Hepatocyte (in vitro differentiated cells): ENCODE data around the gene MANF. TPM values are rescaled to one million over a fixed set of nuclear protein-coding genes. Genes with fewer than 3 reads are reported as not detected.

Experiments
- DNase-seq: peaks from one replicate; pipeline ENCODE4 v3.0.0-alpha.2; 2016; ENCODE audit warnings: low spot score
- H2AFZ ChIP-seq: fragments of 200-600 bp; sonication (generic); 2 replicates; pipeline ENCODE4 v1.6.0; 2016; ENCODE audit warnings: antibody characterized with exemption, mild to moderate bottlenecking
- H3K27ac ChIP-seq: fragments of 200-600 bp; sonication (generic); 2 replicates; pipeline ENCODE4 v1.5.1; 2016; ENCODE audit warnings: mild to moderate bottlenecking
- H3K27me3 ChIP-seq: fragments of 200-600 bp; sonication (generic); 2 replicates; pipeline ENCODE4 v1.6.1; 2016
- H3K36me3 ChIP-seq: fragments of 200-600 bp; sonication (generic); replicated peaks from 2 replicates; pipeline ENCODE4 v1.5.1; 2016; ENCODE audit warnings: low read depth; ENCODE audit not compliant: insufficient read depth
- H3K4me1 ChIP-seq: fragments of 200-600 bp; sonication (generic); 2 replicates; pipeline ENCODE4 v1.5.1; 2016; ENCODE audit warnings: mild to moderate bottlenecking, moderate library complexity; ENCODE audit not compliant: insufficient read depth
- H3K4me2 ChIP-seq: fragments of 200-600 bp; sonication (generic); 2 replicates; pipeline ENCODE4 v1.6.0; 2016
- H3K4me3 ChIP-seq: fragments of 200-600 bp; sonication (generic); 2 replicates; pipeline ENCODE4 v1.5.1; 2016; ENCODE audit warnings: mild to moderate bottlenecking
- H3K79me2 ChIP-seq: fragments of 200-600 bp; sonication (generic); 2 replicates; pipeline ENCODE4 v1.6.0; 2017; ENCODE audit warnings: mild to moderate bottlenecking
- H3K9me2 ChIP-seq: fragments of 200-600 bp; sonication (generic); replicated peaks from 2 replicates; pipeline ENCODE4 v1.6.0; 2017; ENCODE audit warnings: mild to moderate bottlenecking; ENCODE audit not compliant: insufficient read depth
- H3K9me3 ChIP-seq: fragments of 200-600 bp; sonication (generic); 2 replicates; pipeline ENCODE4 v1.5.1; 2016; ENCODE audit warnings: low read depth, mild to moderate bottlenecking
- H4K20me1 ChIP-seq: fragments of 200-600 bp; sonication (generic); 2 replicates; pipeline ENCODE4 v1.6.0; 2016; ENCODE audit warnings: mild to moderate bottlenecking; ENCODE audit not compliant: insufficient read depth, poor library complexity, severe bottlenecking
- CTCF ChIP-seq: fragments of 200-600 bp; sonication (generic); IDR thresholded peaks from 2 replicates; pipeline ENCODE4 v1.5.1; 2016; ENCODE audit warnings: antibody characterized with exemption, mild to moderate bottlenecking; ENCODE audit not compliant: poor library complexity
- EZH2 ChIP-seq: fragments of 200-600 bp; sonication (generic); IDR thresholded peaks from 2 replicates; pipeline ENCODE4 v1.6.1; 2016; ENCODE audit warnings: antibody characterized with exemption, mild to moderate bottlenecking, borderline replicate concordance
- EZH2phosphoT487 ChIP-seq: fragments of 200-600 bp; sonication (generic); IDR thresholded peaks from one replicate; pipeline ENCODE4 v1.6.1; 2018; ENCODE audit warnings: antibody characterized with exemption, mild to moderate bottlenecking, low read depth, moderate library complexity; ENCODE audit not compliant: unreplicated experiment, severe bottlenecking
- WGBS: methylation state at CpG from one replicate; pipeline ENCODE4 v1.1.6; 2016; ENCODE audit warnings: low lambda C conversion rate; ENCODE audit errors: missing lambda C conversion rate; 5-methylcytosine and 5-hydroxymethylcytosine counted together
- polyA plus RNA-seq: library from polyadenylated mRNA; unstranded; fragments of >200 nt; fragmentation: Nextera tagmentation; extraction: Ambion mirVana; gene quantifications from 2 replicates; pipeline ENCODE4 v1.2.1, GENCODE V29; 2016
- total RNA-seq: library from RNA; depleted of rRNA; stranded (reverse); fragments of >200 nt; gene quantifications from 2 replicates; pipeline ENCODE4 v1.2.3, GENCODE V29; 2014

Gene MANF
- total and polyA plus RNA-seq, 2 experiments from 2014 or later, result 178 to 225 TPM

GRCh38 chr3:51426921-51427320 lies 41.8 kb downstream of the MANF start:
- no peaks in the 10 kb centered on the region for H3K36me3 ChIP-seq
- no peak overlapping the region for H3K4me3 ChIP-seq
- H2AFZ ChIP-seq, result no peak overlapping the region
- no peaks in the 10 kb centered on the region for H4K20me1 ChIP-seq
- no peaks in the 10 kb centered on the region for H3K27me3 ChIP-seq
- 70% methylated on average over 4 of the region's 4 CpGs for WGBS
- no peaks in the 10 kb centered on the region for H3K9me3 ChIP-seq
- H3K9me2 ChIP-seq, result no peaks in the 10 kb centered on the region
- H3K79me2 ChIP-seq, result no peaks in the 10 kb centered on the region
- no peak overlapping the region for H3K4me2 ChIP-seq
- H3K27ac ChIP-seq, result no peak overlapping the region
- no peak for DNase-seq
- TF ChIP-seq CTCF (no peak), EZH2 (no peak), EZH2phosphoT487 (no peak)
- H3K4me1 ChIP-seq, result no peaks in the 10 kb centered on the region

- no peaks in the 10 kb centered on the region for H3K27me3 ChIP-seq
- no peaks in the 10 kb centered on the region for H3K4me1 ChIP-seq
- H3K9me2 ChIP-seq, result no peaks in the 10 kb centered on the region
- H3K27ac ChIP-seq, result no peak overlapping the region
- no peak overlapping the region for H3K4me2 ChIP-seq
- WGBS, result 87% methylated on average over 3 of the region's 3 CpGs
- TF ChIP-seq CTCF (no peak), EZH2 (no peak), EZH2phosphoT487 (no peak)
- no peak overlapping the region for H2AFZ ChIP-seq
- no peaks in the 10 kb centered on the region for H3K79me2 ChIP-seq
- no peaks in the 10 kb centered on the region for H3K36me3 ChIP-seq
- H4K20me1 ChIP-seq, result no peaks in the 10 kb centered on the region
- H3K4me3 ChIP-seq, result no peak overlapping the region
- H3K9me3 ChIP-seq, result no peaks in the 10 kb centered on the region
- no peak for DNase-seq
Measured at GRCh38 chr3:51429138-51429537, 44.0 kb downstream of the MANF start.

GRCh38 chr3:51434110-51434509 lies 49.0 kb downstream of the MANF start:
- no peaks in the 10 kb centered on the region for H3K79me2 ChIP-seq
- H3K9me3 ChIP-seq, result no peaks in the 10 kb centered on the region
- H3K27ac ChIP-seq, result no peak overlapping the region
- no peaks in the 10 kb centered on the region for H3K36me3 ChIP-seq
- H3K4me1 ChIP-seq, result no peaks in the 10 kb centered on the region
- no peak overlapping the region for H3K4me2 ChIP-seq
- no peak overlapping the region for H3K4me3 ChIP-seq
- TF ChIP-seq EZH2 (no peak), CTCF (no peak), EZH2phosphoT487 (no peak)
- 86% methylated on average over 5 of the region's 5 CpGs for WGBS
- H2AFZ ChIP-seq, result no peak overlapping the region
- no peaks in the 10 kb centered on the region for H4K20me1 ChIP-seq
- DNase-seq, result no peak
- H3K27me3 ChIP-seq, result no peaks in the 10 kb centered on the region
- no peaks in the 10 kb centered on the region for H3K9me2 ChIP-seq

GRCh38 chr3:51434746-51435327 lies 49.7 kb downstream of the MANF start:
- Histone ChIP-seq H3K36me3 (no peaks in the 10 kb centered on the region), H3K4me2 (no peak overlapping the region)

More at GRCh38 chr3:51434746-51435327, 49.7 kb downstream of the MANF start:
- Histone ChIP-seq H3K27me3 (no peaks in the 10 kb centered on the region), H3K9me3 (no peaks in the 10 kb centered on the region), H3K79me2 (no peaks in the 10 kb centered on the region), H2AFZ (no peak overlapping the region), H3K27ac (no peak overlapping the region), H3K4me3 (no peak overlapping the region), H3K9me2 (no peaks in the 10 kb centered on the region), H4K20me1 (no peaks in the 10 kb centered on the region), H3K4me1 (no peaks in the 10 kb centered on the region)
- DNase-seq, result peak; percentile 71
- TF ChIP-seq CTCF (peak; percentile 60), EZH2 (no peak), EZH2phosphoT487 (no peak)
